ENCODE data around the gene WWOX. TPM values are rescaled to one million over a fixed set of nuclear protein-coding genes. Genes with fewer than 3 reads are reported as not detected.

The WWOX gene
- total and polyA plus RNA-seq, 2 of the 4 experiments (the other 2 are of a cell fraction), result 2.7 to 5.4 TPM

DNA sequence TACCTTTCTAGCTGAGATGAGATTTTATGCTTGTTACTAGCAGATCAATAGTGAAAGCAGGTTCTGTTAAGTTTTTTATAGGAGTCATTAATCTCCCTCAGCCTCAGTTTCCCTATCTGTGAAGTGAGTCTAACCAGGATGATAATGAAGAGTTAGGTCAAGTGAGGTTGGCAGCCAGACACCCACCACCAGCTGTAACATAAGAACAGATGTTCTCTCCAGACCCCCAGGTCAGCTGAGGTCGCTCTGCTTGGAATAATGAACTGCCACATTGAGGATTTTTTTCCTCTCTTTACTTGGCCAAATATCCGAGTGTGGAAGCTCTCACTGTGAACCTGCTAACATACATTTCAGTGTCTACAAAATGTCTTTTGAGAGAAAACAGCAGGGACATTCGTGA is 389.6 kb downstream of the WWOX start:
- Histone ChIP-seq H2AFZ (replicated peaks; ENCODE audit: low read length, poor library complexity) (no peak overlapping the region), H3K79me1 (ENCODE audit: low read depth in 1 of 2, low read length in 2 of 2) (no peaks in the 10 kb centered on the region), H3K4ac (ENCODE audit: low read depth, low read length) (no peak overlapping the region), H3K27me3 (ENCODE audit: control insufficient read depth, insufficient read depth, low read length) (no peaks in the 10 kb centered on the region), H3K36me3 (ENCODE audit: control insufficient read depth, insufficient read depth, low read length) (no peaks in the 10 kb centered on the region), H3K56ac (ENCODE audit: extremely low read depth, insufficient read depth, low read length) (no peak overlapping the region), H2BK15ac (ENCODE audit: low read depth, low read length) (no peak overlapping the region), H4K8ac (ENCODE audit: low read depth in 2 of 2, low read length in 2 of 2) (no peak overlapping the region), H2BK5ac (ENCODE audit: low read depth, low read length, poor library complexity, severe bottlenecking) (no peak overlapping the region), H2BK20ac (ENCODE audit: low read depth, low read length) (no peak overlapping the region), H3K23ac (ENCODE audit: low read depth, low read length) (no peak overlapping the region), H3K4me2 (ENCODE audit: low read depth, low read length) (no peak overlapping the region), H3K14ac (replicated peaks; ENCODE audit: low read depth, low read length) (no peak overlapping the region), H2AK9ac (replicated peaks; ENCODE audit: low read depth, low read length, poor library complexity) (no peak overlapping the region), H4K5ac (ENCODE audit: low read depth, low read length) (no peak overlapping the region), H3K9me1 (ENCODE audit: insufficient read depth, low read length) (no peaks in the 10 kb centered on the region), H3K27ac (ENCODE audit: insufficient read depth, low read length) (no peak overlapping the region), H2AK5ac (ENCODE audit: low read depth, low read length) (no peak overlapping the region), H2BK120ac (ENCODE audit: low read depth, low read length) (no peak overlapping the region), H4K20me1 (ENCODE audit: insufficient read depth, low read length) (no peaks in the 10 kb centered on the region), H3K4me1 (ENCODE audit: control insufficient read depth, insufficient read depth, low read length) (no peaks in the 10 kb centered on the region), H3K18ac (ENCODE audit: low read depth, low read length) (no peak overlapping the region), H3K9me3 (ENCODE audit: control insufficient read depth, insufficient read depth, low read length) (peaks cover 29% of the 10 kb centered on the region), H3K4me3 (ENCODE audit: insufficient read depth, low read depth, low read length) (no peak overlapping the region), H4K91ac (ENCODE audit: insufficient read depth, low read depth, low read length) (no peak overlapping the region), H3K9ac (ENCODE audit: low read depth, low read length) (no peak overlapping the region)
- ATAC-seq (ENCODE audit: low read depth), result no peak
- no CpG with 5 or more reads among the region's 3 CpGs for WGBS, 2 experiments (ENCODE audit: extremely low coverage in 2 of 2, insufficient read length in 1 of 2)
- in situ Hi-C loops (cut with MboI; ENCODE audit: low sequenced_read_pairs) (no loop called here), dilution Hi-C loops (cut with HindIII; ENCODE audit: low sequenced_read_pairs, unreplicated experiment) (no loop called here), intact Hi-C loops (cut with micrococcal nuclease) (no loop called here)
- no peak for TF ChIP-seq RFX5 (IDR thresholded peaks at IDR 0.05; ENCODE audit: low read depth, low read length)
- TF ChIP-seq POLR2A (IDR thresholded peaks at IDR 0.05; ENCODE audit: low read depth, low read length), result no peak
- no peak for TF ChIP-seq BHLHE40 (IDR thresholded peaks at IDR 0.05; ENCODE audit: low read depth, low read length)
- TF ChIP-seq CHD1 (IDR thresholded peaks at IDR 0.05; ENCODE audit: low read depth, low read length), result no peak
- TF ChIP-seq SMC3 (IDR thresholded peaks at IDR 0.05; ENCODE audit: low read depth, low read length), result no peak
- no peak for TF ChIP-seq CTCF (conservative IDR thresholded peaks at IDR 0.05; ENCODE audit: low read depth, low read length)
- POLR2A ChIA-PET (ENCODE audit: unreplicated experiment), result no interaction called here
- CTCF ChIA-PET, result no interaction called here
- no peak for DNase-seq
- no TSS peak for BruUV-seq (replicated peaks)
